Embryonic facial prominence (tissue), 1 donor: ENCODE results near the gene AQP10.
"Not testable (repeated sequence)": the region's sequence is repeated elsewhere in the genome, so short reads cannot be mapped to it uniquely, and the experiment has no call there.

Experiments
- DNase-seq: peaks from one replicate; pipeline ENCODE4 v3.0.0-alpha.2; 2016; ENCODE audit errors: extremely low spot score

AQP10 gene

DNA sequence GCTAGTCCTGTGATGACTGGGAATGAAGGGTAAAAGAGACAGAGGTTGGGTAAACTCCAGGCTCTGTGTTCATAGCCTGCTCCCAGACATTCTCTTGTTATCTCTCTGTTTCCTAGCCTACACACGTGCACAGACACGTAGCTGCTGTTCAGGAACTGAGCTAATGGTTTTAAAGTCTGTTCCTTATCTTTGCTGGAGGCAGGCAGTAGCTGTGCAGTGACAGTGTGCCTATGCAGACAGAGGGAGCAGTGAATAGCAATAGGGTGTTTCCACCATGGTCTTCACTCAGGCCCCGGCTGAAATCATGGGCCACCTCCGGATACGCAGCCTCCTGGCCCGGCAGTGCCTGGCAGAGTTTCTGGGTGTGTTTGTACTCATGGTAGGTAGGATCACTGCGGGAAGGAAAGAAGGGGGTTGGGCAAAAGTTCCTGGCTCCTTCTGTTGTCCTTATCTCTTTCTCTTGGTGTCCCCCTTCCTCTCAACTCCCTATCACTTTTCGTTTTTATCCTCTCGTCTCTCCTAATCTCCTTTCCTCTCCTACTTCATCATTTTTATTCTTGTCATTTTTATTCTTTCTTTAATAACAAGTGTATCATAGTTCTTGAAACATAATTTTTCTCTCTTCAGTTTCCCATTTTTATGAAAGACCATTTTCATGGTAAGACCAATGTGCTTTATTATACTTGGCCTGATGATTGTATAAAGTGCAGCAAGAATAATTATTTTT is at the start of gene AQP10:
TSS of gene AQP10 (plus strand) at position 212 of the 727 bp plus-strand sequence. CDS start at position 275, 63 bp downstream.
- no peak for DNase-seq

- peak; percentile 92 for DNase-seq
These were observed 48.5 kb upstream of the AQP10 start, which contains the start of gene HAX1 for GRCh38 chr1:154272217-154272998. Gene HAX1 (plus strand): TSS chr1:154272629. CDS start chr1:154272724, 95 bp downstream.

DNA sequence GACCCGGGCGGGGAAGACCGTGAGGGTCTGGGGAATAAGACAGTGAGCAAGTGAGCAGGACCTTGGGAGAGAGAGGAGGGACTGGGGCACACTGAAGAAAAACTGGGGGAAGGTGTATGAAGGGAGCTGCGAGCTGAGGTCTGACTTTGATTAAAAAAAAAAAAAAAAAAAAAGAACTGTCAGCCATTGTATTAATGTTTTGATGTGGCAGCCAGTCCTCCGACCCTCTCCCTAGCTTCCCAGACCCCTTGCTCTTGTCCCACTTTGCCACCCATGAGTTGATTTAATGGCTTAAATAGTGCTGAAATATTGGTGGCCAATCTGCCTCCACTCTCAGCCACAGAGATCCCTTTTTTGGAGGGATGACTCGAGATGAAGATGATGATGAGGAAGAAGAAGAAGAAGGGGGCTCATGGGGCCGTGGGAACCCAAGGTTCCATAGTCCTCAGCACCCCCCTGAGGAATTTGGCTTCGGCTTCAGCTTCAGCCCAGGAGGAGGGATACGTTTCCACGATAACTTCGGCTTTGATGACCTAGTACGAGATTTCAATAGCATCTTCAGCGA is 47.8 kb upstream of the AQP10 start:
- DNase-seq: no peak

GRCh38 chr1:154276797-154277196 is 44.1 kb upstream of the AQP10 start:
- DNase-seq: no peak

- DNase-seq: not testable (repeated sequence)
These were observed 33.3 kb upstream of the AQP10 start for GRCh38 chr1:154287591-154287990.

DNA sequence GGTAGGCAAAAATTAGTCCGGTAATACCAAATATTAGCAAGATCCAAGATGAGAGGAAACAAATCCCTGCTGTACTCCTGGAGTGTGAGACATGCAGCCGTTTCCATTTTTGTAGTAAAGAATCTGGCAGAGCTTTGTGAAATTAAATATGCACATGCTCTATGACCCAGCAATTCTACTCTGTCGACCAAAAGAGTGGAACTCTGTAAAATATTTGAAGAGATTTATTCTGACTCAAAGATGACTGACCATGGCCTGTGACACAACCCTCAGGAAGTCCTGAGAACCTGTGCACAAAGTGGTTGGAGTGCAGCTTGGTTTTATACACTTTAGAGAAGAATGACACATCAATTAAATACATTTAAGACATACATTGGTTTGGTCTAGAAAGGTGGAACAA is 32.2 kb upstream of the AQP10 start:
- no peak for DNase-seq

DNA sequence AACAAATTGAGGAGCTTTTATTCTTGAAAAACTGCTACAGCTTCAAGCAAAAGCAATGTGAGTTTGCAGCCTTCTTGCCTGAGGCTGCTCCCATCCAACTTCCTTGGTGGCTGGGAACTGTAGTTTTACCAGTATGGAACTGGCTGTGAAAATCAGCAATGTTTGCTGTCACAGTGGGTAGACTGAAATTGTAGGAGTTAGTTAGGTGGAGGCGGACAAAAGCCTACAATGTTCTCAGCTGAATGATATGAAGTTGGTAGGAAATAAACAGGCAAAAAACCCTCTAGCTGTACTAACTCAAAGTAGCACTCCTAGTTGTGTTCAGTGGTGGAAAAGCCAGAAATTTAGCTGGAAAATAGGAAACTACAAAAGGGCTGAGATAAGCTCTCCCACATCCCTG is 30.0 kb upstream of the AQP10 start:
- no peak for DNase-seq

DNA sequence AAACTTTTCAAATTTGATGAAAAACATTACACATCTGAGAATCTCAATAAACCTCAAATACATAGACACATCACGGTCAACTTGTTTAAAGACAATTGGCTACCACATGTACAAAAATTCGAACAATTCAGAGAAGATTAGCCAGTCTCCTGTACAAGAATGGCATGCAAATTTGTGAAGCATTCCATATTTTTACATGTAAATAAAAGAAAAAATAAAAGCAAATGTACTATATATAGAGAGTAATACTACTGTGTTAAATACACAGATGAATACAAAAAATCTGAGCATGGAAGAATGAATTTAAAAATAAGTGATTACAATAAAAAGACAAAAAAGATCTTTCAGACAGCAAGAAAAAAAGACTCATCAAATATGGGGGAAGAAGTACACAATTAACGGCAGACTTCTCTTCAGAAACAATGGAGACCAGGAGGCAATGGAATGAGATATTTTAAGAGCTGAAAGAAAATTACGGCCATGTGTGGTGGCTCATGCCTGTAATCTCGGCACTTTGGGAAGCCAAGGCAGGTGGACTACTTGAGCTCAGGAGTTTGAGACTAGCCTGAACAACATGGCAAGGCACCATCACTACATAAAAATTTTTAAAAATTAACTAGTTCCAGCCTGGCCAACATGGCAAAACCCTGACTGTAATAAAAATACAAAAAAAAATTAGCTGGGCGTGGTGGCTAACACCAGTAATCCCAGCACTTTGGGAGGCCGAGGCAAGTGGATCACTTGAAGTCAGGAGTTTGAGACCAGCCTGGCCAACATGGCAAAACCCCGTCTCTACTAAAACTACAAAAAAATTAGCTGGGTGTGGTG is 25.3 kb upstream of the AQP10 start:
- DNase-seq: no peak

DNA sequence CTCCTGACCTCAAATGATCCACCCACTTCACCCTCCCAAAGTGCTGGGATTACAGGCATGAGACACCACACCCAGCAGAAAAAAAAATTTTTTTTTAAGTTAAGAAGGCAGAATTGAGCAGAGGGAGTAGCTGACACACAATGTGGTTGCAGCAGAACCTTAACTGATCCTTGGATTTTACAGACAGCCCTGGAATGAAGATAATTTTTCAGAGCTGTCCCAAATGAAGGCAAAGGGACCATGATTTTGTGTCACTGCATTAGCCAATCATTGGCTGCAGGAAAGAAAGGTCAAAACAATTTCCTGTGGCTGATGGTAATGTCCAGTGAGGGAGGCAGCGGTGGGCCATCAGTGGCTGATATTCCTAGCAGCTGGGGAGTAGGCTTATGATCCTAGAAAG is 19.3 kb upstream of the AQP10 start:
- DNase-seq: no peak

GRCh38 chr1:154304664-154305337 is 16.1 kb upstream of the AQP10 start:
- no peak for DNase-seq

GRCh38 chr1:154306151-154306550 is 14.7 kb upstream of the AQP10 start:
- DNase-seq: no peak

- DNase-seq: not testable (repeated sequence)
These were observed 13.1 kb upstream of the AQP10 start for GRCh38 chr1:154307670-154308270.

GRCh38 chr1:154309136-154309535 is 11.8 kb upstream of the AQP10 start:
- not testable (repeated sequence) for DNase-seq

GRCh38 chr1:154312229-154313065 is 8.4 kb upstream of the AQP10 start:
- DNase-seq: not testable (repeated sequence)

- no peak for DNase-seq
These were observed 7.9 kb upstream of the AQP10 start for GRCh38 chr1:154313066-154313356.

- DNase-seq: not testable (repeated sequence)
These were observed 6.7 kb upstream of the AQP10 start for GRCh38 chr1:154314226-154314625.

DNA sequence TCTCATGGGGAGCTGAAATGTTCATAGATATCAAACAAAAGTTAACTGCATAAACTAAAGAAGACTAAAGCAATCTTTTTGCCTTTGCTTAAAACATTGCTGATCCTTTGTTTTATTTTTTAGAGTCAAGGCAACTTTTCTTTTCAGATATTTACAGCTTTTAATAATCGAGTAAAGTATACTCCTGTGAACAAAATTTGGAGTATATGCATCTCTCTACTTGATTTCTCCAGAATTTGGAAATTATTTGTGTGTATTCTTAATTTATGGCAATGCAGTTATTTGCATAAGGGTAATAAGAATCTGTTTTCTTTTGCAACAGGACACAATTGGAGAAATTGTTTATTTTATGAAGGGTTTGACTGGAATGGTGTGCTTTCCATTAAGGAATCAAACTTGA is 4.2 kb upstream of the AQP10 start:
- DNase-seq: no peak

- no peak for DNase-seq
These were observed 2.5 kb upstream of the AQP10 start for GRCh38 chr1:154318386-154318785.

GRCh38 chr1:154321609-154321934 is 679 bp downstream of the AQP10 start:
- DNase-seq: not testable (repeated sequence)

- DNase-seq: no peak
These were observed 2.6 kb downstream of the AQP10 start for GRCh38 chr1:154323493-154323892.
